Upper lobe of left lung (tissue), 4 donors: ENCODE results near the gene MYB.

Experiments used
- POLR2AphosphoS5 ChIP-seq, 2 donors: sonication (generic); formaldehyde crosslinking; IDR thresholded peaks; one replicate each; pipeline ENCODE4 v1.5.1; 2017; ENCODE audit warnings: antibody characterized with exemption in 2 of 2
- TF ChIP-seq, protein P1 (sequence below), 6 experiments: fragments of 450-650 bp in 4 of 6; fragments of 200-600 bp in 2 of 6; sonication (generic) in 2 of 6; IDR thresholded peaks; one replicate each; pipeline ENCODE4 v1.5.1; 2016 to 2019; ENCODE audit warnings: antibody characterized with exemption in 6 of 6

DNA sequence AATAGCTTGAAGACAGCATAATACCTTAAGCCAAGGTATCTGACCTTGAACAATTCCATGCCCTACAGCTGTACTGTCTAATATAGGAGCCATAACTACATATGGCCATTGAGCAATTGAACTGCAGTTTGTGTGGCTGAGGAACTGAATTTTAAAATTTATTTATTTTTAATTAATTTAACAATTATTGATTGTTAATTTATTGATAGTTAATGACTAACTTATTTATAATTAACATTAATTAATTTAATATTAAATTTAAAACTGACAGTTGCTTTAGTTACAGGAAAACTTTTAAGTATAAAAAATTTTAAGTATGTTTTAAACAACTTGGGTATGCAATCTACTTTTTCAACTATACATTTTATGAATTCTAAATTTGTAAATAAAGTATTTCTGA lies 12.3 kb upstream of the MYB start:
- TF ChIP-seq, protein P1, sequence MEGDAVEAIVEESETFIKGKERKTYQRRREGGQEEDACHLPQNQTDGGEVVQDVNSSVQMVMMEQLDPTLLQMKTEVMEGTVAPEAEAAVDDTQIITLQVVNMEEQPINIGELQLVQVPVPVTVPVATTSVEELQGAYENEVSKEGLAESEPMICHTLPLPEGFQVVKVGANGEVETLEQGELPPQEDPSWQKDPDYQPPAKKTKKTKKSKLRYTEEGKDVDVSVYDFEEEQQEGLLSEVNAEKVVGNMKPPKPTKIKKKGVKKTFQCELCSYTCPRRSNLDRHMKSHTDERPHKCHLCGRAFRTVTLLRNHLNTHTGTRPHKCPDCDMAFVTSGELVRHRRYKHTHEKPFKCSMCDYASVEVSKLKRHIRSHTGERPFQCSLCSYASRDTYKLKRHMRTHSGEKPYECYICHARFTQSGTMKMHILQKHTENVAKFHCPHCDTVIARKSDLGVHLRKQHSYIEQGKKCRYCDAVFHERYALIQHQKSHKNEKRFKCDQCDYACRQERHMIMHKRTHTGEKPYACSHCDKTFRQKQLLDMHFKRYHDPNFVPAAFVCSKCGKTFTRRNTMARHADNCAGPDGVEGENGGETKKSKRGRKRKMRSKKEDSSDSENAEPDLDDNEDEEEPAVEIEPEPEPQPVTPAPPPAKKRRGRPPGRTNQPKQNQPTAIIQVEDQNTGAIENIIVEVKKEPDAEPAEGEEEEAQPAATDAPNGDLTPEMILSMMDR (IDR thresholded peaks at IDR 0.05), result no peak
- no peak for TF ChIP-seq POLR2AphosphoS5 (IDR thresholded peaks at IDR 0.05)
